Activated naive CD4-positive, alpha-beta T cell treated with anti-CD3 and anti-CD28 coated beads, Interleukin-2, amount 50 U/mL, for 24 hours (primary cell): ENCODE measurements around the gene UBE2L3.
A peak's percentile ranks its signal among the peaks of the same experiment; 100 is the strongest.
"Not testable (repeated sequence)": the region's sequence is repeated elsewhere in the genome, so short reads cannot be mapped to it uniquely, and the experiment has no call there.

ENCODE experiments used
- H3K27ac Mint-ChIP-seq: one replicate; pipeline ENCODE4 v1.8.0; 2021; ENCODE audit warnings: mild to moderate bottlenecking, mixed read lengths
- H3K27me3 Mint-ChIP-seq: one replicate; pipeline ENCODE4 v1.8.0; 2021; ENCODE audit warnings: mixed read lengths
- H3K36me3 Mint-ChIP-seq: one replicate; pipeline ENCODE4 v1.8.0; 2021; ENCODE audit warnings: mixed read lengths
- H3K4me1 Mint-ChIP-seq: one replicate; pipeline ENCODE4 v1.8.0; 2021; ENCODE audit warnings: mixed read lengths
- H3K4me3 Mint-ChIP-seq: one replicate; pipeline ENCODE4 v1.8.0; 2021; ENCODE audit warnings: mild to moderate bottlenecking, mixed read lengths
- H3K9me3 Mint-ChIP-seq: one replicate; pipeline ENCODE4 v1.8.0; 2021; ENCODE audit warnings: mixed read lengths

UBE2L3 gene

DNA sequence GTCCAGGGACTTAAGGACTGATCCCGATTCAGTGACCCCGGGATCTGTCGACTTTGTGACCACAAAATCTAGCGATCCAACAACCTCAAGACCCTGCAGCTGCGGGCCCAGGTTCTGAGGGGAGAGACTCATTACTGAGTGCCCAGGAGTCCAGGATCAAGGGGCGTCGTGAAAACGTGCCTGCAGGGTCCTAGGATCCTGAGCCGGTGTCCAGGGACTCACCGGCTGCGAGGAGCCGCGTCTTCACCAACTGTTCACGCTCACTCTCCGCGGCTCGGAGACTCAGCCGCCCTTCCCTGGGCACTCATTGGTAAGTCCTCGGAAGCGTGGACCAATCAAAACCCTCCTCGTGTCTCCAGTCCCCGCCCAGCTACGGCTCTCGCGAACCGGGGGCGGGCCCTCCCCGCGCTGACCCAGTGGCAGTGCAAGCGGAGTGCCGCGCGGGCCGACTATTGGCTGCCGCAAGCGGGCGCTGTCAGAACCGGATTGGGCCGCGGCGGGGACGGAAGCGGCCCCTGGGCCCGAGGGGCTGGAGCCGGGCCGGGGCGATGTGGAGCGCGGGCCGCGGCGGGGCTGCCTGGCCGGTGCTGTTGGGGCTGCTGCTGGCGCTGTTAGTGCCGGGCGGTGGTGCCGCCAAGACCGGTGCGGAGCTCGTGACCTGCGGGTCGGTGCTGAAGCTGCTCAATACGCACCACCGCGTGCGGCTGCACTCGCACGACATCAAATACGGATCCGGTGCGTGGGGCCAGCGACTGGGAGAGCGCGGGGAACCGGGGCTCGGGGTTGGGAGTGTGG is 74.5 kb downstream of the UBE2L3 start, which contains the start of gene SDF2L1:
SDF2L1 (plus strand) TSS at position 514 of the 795 bp plus-strand sequence; CDS start at position 549, 35 bp downstream.
- H3K27ac Mint-ChIP-seq, result peak within 1 kb of the TSS; percentile 90
- peaks cover 16% of the 10 kb centered on the region for H3K36me3 Mint-ChIP-seq
- no peaks in the 10 kb centered on the region for H3K9me3 Mint-ChIP-seq
- H3K4me3 Mint-ChIP-seq, result peak within 1 kb of the TSS; percentile 95
- no peaks in the 10 kb centered on the region for H3K27me3 Mint-ChIP-seq
- H3K4me1 Mint-ChIP-seq, result peaks cover 37% of the 10 kb centered on the region

DNA sequence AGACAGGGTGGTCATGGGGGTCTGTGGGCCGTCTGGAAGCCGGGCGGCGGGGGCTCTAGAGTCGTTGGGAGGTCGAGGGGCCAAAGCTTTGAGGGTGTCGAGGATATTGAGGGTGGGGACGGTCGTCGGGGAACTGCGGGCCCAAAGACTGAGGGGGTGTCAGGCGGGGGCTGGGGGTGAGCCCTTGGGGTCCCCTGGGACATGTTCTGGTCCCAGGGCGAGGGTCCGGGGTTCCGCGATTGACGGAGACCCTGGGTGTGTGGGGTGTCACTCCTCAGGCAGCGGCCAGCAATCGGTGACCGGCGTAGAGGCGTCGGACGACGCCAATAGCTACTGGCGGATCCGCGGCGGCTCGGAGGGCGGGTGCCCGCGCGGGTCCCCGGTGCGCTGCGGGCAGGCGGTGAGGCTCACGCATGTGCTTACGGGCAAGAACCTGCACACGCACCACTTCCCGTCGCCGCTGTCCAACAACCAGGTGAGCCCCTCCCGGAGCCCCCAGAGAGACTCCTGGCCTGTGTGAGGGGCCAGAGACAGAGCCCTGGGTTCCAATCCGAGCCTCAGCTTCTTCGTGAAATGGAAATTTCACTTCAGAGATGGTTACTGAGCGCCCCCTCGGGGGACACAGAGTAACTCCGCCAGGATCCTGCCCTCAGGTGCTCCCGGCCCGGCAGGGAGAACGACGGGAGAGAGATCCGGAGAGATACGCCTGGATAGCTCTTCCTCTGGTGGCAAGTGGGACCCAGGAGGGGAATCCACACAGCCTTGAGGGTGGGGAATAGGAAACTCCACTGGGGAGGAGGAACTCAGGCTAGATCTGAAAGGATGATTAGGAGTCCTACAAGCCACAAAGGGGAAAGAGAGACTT is 75.3 kb downstream of the UBE2L3 start:
- Mint-ChIP-seq H3K9me3 (no peaks in the 10 kb centered on the region), H3K27ac (peak overlapping the region; percentile 90), H3K27me3 (no peaks in the 10 kb centered on the region), H3K4me1 (peaks cover 37% of the 10 kb centered on the region), H3K4me3 (peak overlapping the region; percentile 95), H3K36me3 (peaks cover 16% of the 10 kb centered on the region)

DNA sequence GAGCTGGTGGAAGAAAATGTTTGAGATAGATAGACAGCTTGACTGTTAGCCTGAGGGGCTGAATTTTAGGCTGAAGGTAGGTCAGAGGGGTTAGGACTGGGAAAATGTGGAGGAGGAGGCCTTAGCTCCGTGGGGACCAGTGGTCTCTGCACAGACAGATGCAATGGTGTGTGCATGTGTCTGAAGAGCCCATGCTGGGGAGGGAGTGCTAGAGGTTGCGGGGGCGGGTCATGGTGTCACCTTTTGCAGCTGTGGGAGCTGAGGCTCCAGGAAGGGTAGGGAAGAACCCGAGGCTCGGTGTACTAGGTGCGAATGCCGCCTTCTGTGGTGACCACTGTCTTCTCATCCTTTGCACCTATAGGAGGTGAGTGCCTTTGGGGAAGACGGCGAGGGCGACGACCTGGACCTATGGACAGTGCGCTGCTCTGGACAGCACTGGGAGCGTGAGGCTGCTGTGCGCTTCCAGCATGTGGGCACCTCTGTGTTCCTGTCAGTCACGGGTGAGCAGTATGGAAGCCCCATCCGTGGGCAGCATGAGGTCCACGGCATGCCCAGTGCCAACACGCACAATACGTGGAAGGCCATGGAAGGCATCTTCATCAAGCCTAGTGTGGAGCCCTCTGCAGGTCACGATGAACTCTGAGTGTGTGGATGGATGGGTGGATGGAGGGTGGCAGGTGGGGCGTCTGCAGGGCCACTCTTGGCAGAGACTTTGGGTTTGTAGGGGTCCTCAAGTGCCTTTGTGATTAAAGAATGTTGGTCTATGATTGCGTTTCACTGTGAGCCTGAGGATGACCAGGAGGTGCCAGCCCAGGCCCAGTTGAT is 76.2 kb downstream of the UBE2L3 start:
- Mint-ChIP-seq H3K9me3 (no peaks in the 10 kb centered on the region), H3K27me3 (no peaks in the 10 kb centered on the region), H3K36me3 (peaks cover 16% of the 10 kb centered on the region), H3K27ac (peak overlapping the region; percentile 82), H3K4me3 (peak overlapping the region; percentile 95), H3K4me1 (peaks cover 37% of the 10 kb centered on the region)

DNA sequence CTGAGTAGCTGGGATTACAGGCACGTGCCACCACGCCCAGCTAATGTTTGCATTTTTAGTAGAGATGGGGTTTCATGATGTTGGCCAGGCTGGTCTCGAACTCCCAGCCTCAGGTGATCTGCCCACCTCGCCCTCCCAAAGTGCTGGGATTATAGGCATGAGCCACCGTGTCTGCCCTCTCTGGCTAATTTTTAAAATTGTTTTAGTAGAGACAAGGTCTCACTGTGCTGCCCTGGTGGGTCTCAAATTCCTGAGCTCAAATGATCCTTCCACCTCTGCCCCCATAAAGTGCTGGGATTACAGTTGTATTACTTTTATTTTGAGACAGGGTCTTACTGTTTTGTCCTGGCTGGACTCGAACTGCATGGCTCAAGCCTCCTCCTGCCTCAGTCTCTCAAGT is 78.0 kb downstream of the UBE2L3 start:
- Mint-ChIP-seq H3K36me3 (peaks cover 18% of the 10 kb centered on the region), H3K4me1 (peaks cover 42% of the 10 kb centered on the region)
- H3K27ac Mint-ChIP-seq, H3K27me3 Mint-ChIP-seq, H3K9me3 Mint-ChIP-seq, H3K4me3 Mint-ChIP-seq: not testable (repeated sequence)

DNA sequence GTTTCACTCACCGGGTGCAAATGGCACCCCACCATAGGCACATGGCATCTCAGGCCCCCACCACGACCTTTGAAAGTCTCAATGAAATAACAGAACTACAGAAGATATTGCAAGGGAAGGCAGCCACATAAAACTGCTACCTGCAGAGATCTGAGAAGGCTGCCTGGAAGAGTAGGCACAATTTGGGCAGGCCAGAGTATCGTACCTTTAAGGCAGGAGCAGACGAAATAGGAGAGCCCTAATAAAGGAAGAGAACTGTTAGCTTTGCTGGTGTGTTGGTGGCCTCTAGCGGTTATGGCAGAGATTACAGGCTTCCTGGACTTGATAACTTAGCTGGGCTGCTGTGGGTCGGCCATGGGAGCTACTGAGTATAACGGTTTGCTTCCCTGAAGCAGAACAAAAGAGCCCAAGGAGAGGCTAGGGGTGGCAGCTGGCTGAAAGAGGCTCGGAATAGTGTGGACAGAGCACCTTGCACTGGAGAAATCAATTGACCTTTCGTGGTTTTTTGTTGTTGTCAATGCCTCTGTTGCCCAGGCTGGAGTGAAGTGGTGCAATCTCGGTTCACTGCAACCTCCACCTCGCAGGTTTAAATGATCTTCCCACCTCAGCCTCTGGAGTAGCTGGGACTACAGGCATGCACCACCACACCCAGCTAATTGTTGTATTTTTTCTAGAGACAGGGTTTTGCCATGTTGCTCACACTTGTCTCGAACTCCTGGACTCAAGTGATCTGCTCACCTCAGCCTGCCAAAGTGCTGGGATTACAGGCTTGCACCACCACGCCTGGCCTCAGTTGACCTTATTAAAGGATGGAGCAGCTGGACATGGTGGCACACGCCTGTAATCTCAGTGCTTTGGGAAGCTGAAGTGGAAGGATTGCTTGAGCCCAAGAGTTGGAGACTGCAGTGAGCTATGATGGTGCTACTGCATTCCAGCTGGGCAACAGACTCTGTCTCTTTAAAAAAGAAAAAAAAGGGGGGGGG is 79.4 kb downstream of the UBE2L3 start:
- peak overlapping the region; percentile 65 for H3K27ac Mint-ChIP-seq
- H3K36me3 Mint-ChIP-seq, result peaks cover 18% of the 10 kb centered on the region
- no peaks in the 10 kb centered on the region for H3K9me3 Mint-ChIP-seq
- H3K4me1 Mint-ChIP-seq, result peaks cover 41% of the 10 kb centered on the region
- H3K27me3 Mint-ChIP-seq, result no peaks in the 10 kb centered on the region
- peak overlapping the region; percentile 24 for H3K4me3 Mint-ChIP-seq

DNA sequence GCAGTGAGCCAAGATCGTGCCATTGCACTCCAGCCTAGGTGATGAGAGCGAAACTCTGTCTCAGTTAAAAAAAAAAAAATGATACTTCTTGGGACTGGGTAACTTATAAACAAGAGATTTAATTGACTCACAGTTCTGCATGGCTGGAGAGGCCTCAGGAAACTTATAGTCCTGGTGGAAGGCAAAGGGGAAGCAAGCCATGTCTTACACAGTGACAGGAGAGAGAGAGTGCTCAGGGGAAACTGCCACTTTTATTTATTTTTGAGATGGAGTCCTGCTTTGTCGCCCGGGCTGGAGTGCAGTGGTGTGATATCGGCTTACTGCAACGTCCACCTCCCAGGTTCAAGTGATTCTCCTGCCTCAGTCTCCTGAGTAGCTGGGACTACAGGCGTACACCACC is 82.8 kb downstream of the UBE2L3 start:
- H3K27ac Mint-ChIP-seq, result no peak overlapping the region
- H3K27me3 Mint-ChIP-seq, result no peaks in the 10 kb centered on the region
- H3K36me3 Mint-ChIP-seq, result peaks cover 11% of the 10 kb centered on the region
- H3K4me1 Mint-ChIP-seq, result peaks cover 26% of the 10 kb centered on the region
- H3K4me3 Mint-ChIP-seq, result no peak overlapping the region
- no peaks in the 10 kb centered on the region for H3K9me3 Mint-ChIP-seq

DNA sequence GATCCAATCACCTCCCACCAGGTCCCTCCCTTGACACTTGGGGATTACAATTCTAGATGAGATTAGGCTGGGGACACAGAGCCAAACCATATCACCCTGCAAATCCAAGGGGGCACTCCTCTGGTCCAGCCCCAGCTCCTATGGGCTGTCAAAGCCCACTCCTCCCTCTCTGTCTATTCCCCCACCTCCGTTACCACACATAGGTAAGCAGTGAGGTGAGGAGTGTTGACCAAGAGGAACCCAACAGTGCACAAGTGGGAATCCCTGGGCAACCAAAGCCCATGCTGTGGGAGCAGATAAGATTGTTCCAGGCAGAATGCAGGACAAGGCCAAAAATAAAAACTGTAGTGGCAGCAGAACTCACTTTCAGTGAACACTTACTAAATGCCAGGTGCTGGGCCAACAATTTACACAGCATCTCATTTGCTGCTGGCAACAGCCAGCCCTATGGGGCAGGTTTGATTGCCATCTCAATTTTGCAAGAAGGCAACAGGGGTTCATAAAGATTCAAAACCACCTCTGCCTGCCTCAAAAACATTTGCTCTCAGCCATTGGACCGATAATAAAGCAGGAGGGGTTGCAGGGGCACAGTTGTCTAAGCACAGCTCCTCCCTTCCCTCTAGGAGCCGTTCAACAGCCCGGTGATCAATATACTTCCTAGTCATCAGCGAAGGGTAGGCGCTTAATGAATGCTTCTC is 83.5 kb downstream of the UBE2L3 start:
- H3K36me3 Mint-ChIP-seq, result peaks cover 11% of the 10 kb centered on the region
- no peak overlapping the region for H3K27ac Mint-ChIP-seq
- H3K9me3 Mint-ChIP-seq, result no peaks in the 10 kb centered on the region
- no peaks in the 10 kb centered on the region for H3K27me3 Mint-ChIP-seq
- peak overlapping the region; percentile 89 for H3K4me3 Mint-ChIP-seq
- peaks cover 26% of the 10 kb centered on the region for H3K4me1 Mint-ChIP-seq

DNA sequence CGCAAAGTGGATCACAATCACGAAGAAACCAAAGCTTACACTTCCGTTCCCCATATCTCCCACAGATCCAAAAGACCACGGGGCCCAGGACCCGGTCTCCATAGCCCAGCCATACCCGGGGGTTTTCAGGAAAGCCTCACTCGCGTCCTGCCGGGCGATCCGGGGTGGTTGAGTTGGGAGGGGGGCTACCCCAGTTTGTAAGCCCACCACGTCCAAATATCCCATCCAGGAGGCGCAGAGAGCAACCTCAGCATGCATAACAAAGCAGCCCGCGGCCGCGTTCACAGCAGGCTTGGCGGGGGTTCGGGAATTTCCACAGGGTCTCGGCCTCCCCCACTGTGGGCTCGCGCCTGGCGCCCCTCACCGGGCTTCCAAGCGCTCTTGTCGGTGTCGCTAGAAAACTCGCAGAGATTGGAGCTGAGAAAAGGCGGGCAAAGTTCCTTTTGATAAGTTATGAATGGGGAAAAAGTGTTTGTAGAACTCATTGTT is 84.1 kb downstream of the UBE2L3 start:
- Mint-ChIP-seq H3K27ac (no peak overlapping the region), H3K36me3 (peaks cover 6% of the 10 kb centered on the region), H3K9me3 (no peaks in the 10 kb centered on the region), H3K27me3 (no peaks in the 10 kb centered on the region), H3K4me3 (peak overlapping the region; percentile 89), H3K4me1 (peaks cover 28% of the 10 kb centered on the region)

DNA sequence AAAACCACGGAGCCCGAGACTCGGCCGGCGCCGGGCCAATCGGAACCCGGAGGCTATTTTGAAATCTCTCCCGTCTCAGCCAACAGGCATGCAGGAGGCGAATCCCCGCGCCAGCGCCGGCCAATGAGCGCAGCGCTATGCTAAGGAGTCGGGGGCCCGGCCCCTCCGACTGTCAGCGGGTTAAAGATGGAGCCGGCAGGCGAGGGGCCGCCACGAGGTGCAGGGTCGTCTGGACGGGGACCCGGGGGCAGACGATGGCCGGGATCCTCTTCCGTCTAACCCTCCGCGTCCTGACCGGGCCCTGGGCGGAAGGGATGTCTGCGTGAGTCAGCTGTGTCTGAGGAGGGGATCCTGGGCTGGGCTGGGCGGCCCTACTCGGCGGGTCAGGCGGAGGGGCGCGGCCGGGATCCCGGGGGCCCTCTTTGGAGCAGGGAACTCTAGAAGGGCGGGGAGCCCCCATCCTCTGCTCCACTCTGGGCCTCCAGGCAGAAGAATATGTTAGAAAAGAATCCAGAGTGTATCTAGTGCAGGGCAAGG is 84.6 kb downstream of the UBE2L3 start:
- Mint-ChIP-seq H3K9me3 (no peaks in the 10 kb centered on the region), H3K36me3 (peaks cover 2% of the 10 kb centered on the region), H3K27ac (no peak overlapping the region), H3K27me3 (no peaks in the 10 kb centered on the region), H3K4me3 (peak overlapping the region; percentile 89), H3K4me1 (peaks cover 29% of the 10 kb centered on the region)

DNA sequence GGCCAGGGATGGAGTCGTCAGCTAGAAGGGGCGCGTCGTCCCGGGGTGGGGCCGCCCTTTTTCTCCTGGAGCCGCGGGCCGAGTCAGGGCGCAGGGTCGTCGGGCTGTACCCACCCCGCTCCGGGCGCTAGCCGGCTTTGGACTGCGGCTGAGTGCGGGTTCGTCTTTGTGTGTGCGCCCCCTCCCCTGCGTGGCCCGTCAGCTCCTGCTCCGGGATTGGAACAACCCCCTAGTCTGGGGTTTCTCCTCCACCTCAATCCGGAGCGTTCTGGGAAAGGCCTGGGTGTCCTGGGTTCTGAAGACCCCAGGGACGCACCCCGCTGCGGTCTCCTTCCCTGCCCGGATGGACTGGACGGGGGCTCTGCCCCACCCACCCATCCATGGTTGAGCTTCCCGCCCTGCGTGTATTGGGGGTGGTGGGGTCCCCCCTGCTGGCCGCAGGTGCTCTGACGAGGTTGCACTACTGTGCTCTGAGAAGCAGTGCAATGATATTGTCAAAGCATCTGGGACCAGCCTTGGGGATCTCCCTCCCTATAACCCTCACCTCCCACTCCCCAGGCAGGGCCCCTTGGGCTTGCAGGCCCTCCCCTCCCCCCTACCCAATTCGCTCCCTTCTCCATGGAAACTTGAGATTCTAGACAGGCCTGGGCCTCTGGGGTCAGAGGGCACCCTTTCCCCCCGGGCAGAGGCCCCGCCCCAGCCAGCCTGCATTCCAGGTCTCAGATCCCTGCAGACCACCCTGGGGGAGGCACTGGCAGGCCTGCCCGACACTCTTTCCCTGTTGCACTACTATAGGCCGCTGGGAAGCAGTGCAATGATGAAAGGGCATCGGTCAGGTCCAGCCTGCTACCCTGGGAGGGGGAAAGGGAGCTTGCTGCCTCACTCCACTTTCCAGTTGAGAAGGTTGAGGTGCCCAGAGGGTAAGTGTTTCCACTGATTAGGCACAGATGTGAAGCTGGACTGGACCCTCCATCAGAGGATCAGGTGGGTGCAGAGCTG is 85.3 kb downstream of the UBE2L3 start:
- Mint-ChIP-seq H3K27me3 (no peaks in the 10 kb centered on the region), H3K4me3 (peak overlapping the region; percentile 57), H3K9me3 (no peaks in the 10 kb centered on the region), H3K27ac (no peak overlapping the region), H3K36me3 (peaks cover 2% of the 10 kb centered on the region), H3K4me1 (peaks cover 35% of the 10 kb centered on the region)

DNA sequence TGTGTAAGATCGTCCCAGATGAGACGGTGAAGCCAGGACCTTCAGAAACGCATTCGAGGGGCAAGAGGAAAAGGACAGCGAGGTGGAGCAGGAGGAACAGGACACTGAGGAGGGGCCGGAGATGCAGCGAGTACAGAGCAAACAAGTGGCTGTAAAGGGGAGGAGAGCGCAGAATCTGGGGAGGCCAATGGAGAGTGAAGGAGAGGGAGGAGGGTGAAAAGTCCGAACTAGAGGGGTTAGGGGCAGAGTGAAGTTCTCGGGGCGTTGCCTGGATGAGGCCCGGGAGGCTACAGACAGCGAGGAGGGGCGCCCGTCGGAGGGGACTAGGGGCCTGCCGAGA is 89.5 kb downstream of the UBE2L3 start:
- H3K36me3 Mint-ChIP-seq, result no peaks in the 10 kb centered on the region
- no peaks in the 10 kb centered on the region for H3K27me3 Mint-ChIP-seq
- H3K4me3 Mint-ChIP-seq, result peak overlapping the region; percentile 73
- peak overlapping the region; percentile 73 for H3K27ac Mint-ChIP-seq
- peaks cover 17% of the 10 kb centered on the region for H3K4me1 Mint-ChIP-seq
- no peaks in the 10 kb centered on the region for H3K9me3 Mint-ChIP-seq

DNA sequence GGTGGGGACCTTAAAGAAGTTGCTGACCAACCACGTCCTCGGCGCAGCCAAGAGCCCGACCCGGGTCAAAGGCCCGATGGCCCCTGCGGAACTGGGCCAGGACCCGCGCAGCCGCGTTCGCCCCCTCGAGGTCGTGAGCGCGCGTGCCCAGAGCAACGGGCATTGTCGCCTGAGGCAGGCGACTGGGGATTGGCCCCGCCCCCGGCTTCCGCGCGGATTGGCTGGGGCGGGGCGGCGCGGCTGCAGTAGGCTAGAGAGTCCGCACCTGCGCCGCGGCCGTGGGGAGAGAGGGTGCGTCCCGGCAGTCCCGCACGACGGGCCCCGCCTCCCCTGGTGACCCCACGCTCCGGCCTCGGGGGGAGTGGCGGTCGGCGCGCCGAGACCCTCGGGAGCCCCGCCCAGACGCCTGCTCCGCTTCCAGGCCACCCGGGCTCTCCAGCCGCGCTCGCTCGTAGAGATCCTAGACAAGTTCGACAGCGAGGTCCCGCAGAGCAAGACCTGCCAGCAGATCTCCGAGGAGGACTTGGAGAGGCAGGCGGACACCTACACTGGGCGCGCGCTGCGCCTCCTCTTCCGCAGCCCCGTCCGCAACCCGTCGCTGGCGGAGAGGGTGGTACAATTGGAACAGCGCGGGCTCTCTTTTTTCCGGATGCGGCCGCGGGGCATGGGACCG is 90.0 kb downstream of the UBE2L3 start:
- no peaks in the 10 kb centered on the region for H3K36me3 Mint-ChIP-seq
- peak overlapping the region; percentile 85 for H3K4me3 Mint-ChIP-seq
- H3K4me1 Mint-ChIP-seq, result peaks cover 17% of the 10 kb centered on the region
- no peaks in the 10 kb centered on the region for H3K9me3 Mint-ChIP-seq
- no peak overlapping the region for H3K27ac Mint-ChIP-seq
- no peaks in the 10 kb centered on the region for H3K27me3 Mint-ChIP-seq
